Body of pancreas (tissue), 4 donors: ENCODE results near the gene S100Z.

Source experiments
- CTCF ChIP-seq, 7 experiments: fragments of 450-650 bp in 4 of 7; fragments of 200-600 bp in 3 of 7; sonication (generic) in 3 of 7; IDR thresholded peaks; one replicate each; pipeline ENCODE4 v1.5.1; 2016 to 2019; ENCODE audit warnings: antibody characterized with exemption in 7 of 7
- POLR2A ChIP-seq, 3 donors: fragments of 450-650 bp; IDR thresholded peaks; one replicate each; pipeline ENCODE4 v1.6.1; 2016; ENCODE audit warnings: antibody characterized with exemption in 3 of 3, mild to moderate bottlenecking in 2 of 3

GRCh38 chr5:76800579-76800978 lies 49.2 kb upstream of the S100Z start:
- TF ChIP-seq CTCF (IDR thresholded peaks at IDR 0.05) (no peak), POLR2A (IDR thresholded peaks at IDR 0.05) (no peak)
